Renal cortex interstitium (tissue), 15 donors: Measurements from ENCODE around the gene CRTC1. TPM values are rescaled to one million over a fixed set of nuclear protein-coding genes. Genes with fewer than 3 reads are reported as not detected.
A peak's percentile ranks its signal among the peaks of the same experiment; 100 is the strongest.

Experiments
- DNase-seq, 11 donors: peaks; one replicate each; pipeline ENCODE4 v3.0.0-alpha.2; 2013; ENCODE audit warnings: low read depth in 9 of 11, low spot score in 4 of 11; ENCODE audit errors: extremely low read depth in 1 of 11
- long read RNA-seq, 16 experiments: transcript quantifications; one replicate each; lab custom pipeline, GENCODE V29; 2026
- polyA plus RNA-seq, 3 donors: library from polyadenylated mRNA; unstranded; fragments of 120-200 nt; gene quantifications; one replicate each; pipeline ENCODE4 v1.2.1, GENCODE V29; 2013; ENCODE audit not compliant: insufficient read length in 3 of 3

CRTC1 gene
- polyA plus RNA-seq: 10 to 100 TPM; 15.4 to 27.1 (median 22.7) TPM
- long read RNA-seq, donor 1, partial matches to known transcripts: 6 of 6 reads
- long read RNA-seq, donor 1, other reads (novel, unspliced or antisense): 0 of 6 reads
- long read RNA-seq, donor 2: 0 reads
- long read RNA-seq, donor 3, partial matches to known transcripts: 0 of 1 reads
- long read RNA-seq, donor 3, other reads (novel, unspliced or antisense): 0 of 1 reads
- long read RNA-seq, donor 4, partial matches to known transcripts: 14 of 18 reads
- long read RNA-seq, donor 4, other reads (novel, unspliced or antisense): 0 of 18 reads
- long read RNA-seq, donor 5, transcript CRTC1-201 (14 exons, 2,501 nt): major isoform, 7 of 34 reads
- long read RNA-seq, donor 5, partial matches to known transcripts: 27 of 34 reads
- long read RNA-seq, donor 5, other reads (novel, unspliced or antisense): 0 of 34 reads
- long read RNA-seq, donor 6, partial matches to known transcripts: 29 of 31 reads
- long read RNA-seq, donor 6, other reads (novel, unspliced or antisense): 0 of 31 reads
- long read RNA-seq, donor 7, partial matches to known transcripts: 0 of 1 reads
- long read RNA-seq, donor 7, other reads (novel, unspliced or antisense): 0 of 1 reads
- long read RNA-seq, donor 8: 0 reads
- long read RNA-seq, donor 9, partial matches to known transcripts: 5 of 7 reads
- long read RNA-seq, donor 9, other reads (novel, unspliced or antisense): 0 of 7 reads
- long read RNA-seq, donor 10, partial matches to known transcripts: 5 of 6 reads
- long read RNA-seq, donor 10, other reads (novel, unspliced or antisense): 0 of 6 reads
- long read RNA-seq, donor 11, partial matches to known transcripts: 5 of 6 reads
- long read RNA-seq, donor 11, other reads (novel, unspliced or antisense): 0 of 6 reads
- long read RNA-seq, donor 12: 0 reads
- long read RNA-seq, donor 13, partial matches to known transcripts: 14 of 14 reads
- long read RNA-seq, donor 13, other reads (novel, unspliced or antisense): 0 of 14 reads
- long read RNA-seq, donor 14, partial matches to known transcripts: 0 of 1 reads
- long read RNA-seq, donor 14, other reads (novel, unspliced or antisense): 0 of 1 reads
- long read RNA-seq, donor 15, partial matches to known transcripts: 0 of 2 reads
- long read RNA-seq, donor 15, other reads (novel, unspliced or antisense): 0 of 2 reads
- long read RNA-seq, donor 16, transcript CRTC1-201 (14 exons, 2,501 nt): major isoform, 11 of 62 reads
- long read RNA-seq, donor 16, partial matches to known transcripts: 51 of 62 reads
- long read RNA-seq, donor 16, other reads (novel, unspliced or antisense): 0 of 62 reads

- DNase-seq: peak in 10 of 11 donors; percentile 52 to 87 (median 81)
Observed at GRCh38 chr19:18683109-18683957, at the start of gene CRTC1. Gene CRTC1 (plus strand): TSS chr19:18683680. CDS start chr19:18683703, 23 bp downstream.

DNA sequence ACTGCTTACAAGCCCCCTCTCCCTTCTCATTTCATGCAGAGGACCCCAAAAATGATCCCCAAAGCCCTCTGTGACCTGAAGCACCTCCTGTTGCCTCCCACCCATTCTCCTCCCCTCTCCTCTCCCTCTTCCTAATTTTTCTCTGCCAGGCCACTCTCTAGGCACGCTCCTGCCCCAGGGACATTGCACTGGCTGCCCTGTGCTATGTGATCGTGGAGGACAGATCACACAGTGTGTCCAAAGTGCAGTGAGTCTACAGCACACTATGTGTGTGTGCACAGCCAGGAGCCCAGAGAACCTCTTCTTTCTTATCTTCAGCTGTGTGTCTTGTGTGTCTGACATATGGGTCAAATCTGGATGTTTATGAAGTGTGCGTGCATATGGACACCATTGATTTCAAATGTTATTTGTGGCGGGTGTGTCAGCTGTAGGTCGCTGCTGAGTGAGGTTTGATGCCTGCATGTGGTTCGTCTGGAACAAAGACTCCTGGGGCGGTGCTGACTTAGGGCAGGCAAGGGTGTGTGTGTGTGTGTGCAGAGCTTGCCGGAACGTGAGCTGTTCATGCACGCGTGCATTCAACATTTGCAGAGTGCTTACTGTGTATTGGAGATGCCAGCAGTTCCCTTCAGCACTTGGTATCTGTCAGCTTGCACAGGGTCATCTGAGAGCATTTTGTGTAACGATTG is 48.7 kb upstream of the CRTC1 start:
- DNase-seq: no peak

- no peak for DNase-seq
Observed at GRCh38 chr19:18635831-18636182, 47.7 kb upstream of the CRTC1 start.

- peak; percentile 71 to 92 (median 84) for DNase-seq
Observed at GRCh38 chr19:18636183-18636968, 47.1 kb upstream of the CRTC1 start.

- DNase-seq: no peak
Observed at GRCh38 chr19:18636969-18637629, 46.4 kb upstream of the CRTC1 start, which contains the start of gene KLHL26. Gene KLHL26 (plus strand): TSS chr19:18637028. CDS start chr19:18637055, 27 bp downstream.

- no peak for DNase-seq
Observed at GRCh38 chr19:18637673-18638630, 45.5 kb upstream of the CRTC1 start.

GRCh38 chr19:18639706-18640243 is 43.7 kb upstream of the CRTC1 start:
- DNase-seq: no peak

GRCh38 chr19:18644196-18645034 is 39.1 kb upstream of the CRTC1 start:
- DNase-seq: no peak

- DNase-seq: no peak
Observed at GRCh38 chr19:18645035-18645511, 38.4 kb upstream of the CRTC1 start.

DNA sequence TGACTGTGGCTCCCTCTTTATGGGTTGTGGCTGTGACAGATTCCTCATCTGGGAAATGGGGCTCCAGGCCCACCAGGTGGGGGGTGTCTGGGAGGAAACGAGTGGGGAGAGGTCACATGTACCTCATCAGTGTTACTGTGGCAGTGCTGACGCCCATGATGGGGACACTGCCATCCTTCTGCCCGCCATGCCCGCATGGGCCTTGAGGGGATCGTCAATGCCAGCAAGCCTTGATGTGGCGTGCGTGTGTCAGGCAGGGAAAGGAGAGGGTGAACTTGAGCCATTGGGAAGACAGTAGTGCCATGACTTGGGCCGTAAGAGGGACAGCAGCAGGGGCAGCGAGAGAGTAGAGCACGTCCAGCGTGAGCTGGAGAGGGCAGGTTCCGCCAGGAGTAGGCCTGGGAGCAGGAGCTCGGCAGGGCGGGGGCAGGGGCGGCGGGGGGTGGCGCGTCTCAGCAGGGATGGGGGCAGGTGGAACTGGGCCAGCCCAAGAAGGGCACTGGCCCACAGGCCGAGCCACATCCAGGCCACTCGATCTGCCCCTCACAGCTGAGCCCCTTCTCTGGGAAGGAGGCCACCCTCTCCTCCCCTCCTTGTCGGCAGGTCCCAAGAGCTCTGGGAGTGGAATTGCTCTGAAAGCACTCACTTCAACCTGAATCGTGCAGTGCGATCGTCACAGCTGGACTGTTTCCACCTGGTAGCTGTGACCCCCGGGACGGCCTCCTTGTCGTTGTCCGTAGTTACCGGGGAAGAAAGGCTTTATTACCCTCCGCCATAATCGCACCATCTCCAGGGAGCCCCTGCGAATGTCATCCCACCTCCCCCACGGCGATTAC is 36.7 kb upstream of the CRTC1 start:
- peak in 1 of 11 donors; percentile 52 for DNase-seq

- DNase-seq: no peak
Observed at GRCh38 chr19:18647371-18647767, 36.1 kb upstream of the CRTC1 start.

GRCh38 chr19:18647807-18648206 is 35.7 kb upstream of the CRTC1 start:
- DNase-seq: no peak

GRCh38 chr19:18648973-18649315 is 34.5 kb upstream of the CRTC1 start:
- no peak for DNase-seq
